Measurements from ENCODE around the gene NIM1K. TPM values are rescaled to one million over a fixed set of nuclear protein-coding genes. Genes with fewer than 3 reads are reported as not detected.

Gene NIM1K
- total RNA-seq, 1 donor from 2014 or later = 0.54 TPM

GRCh38 chr5:43202380-43202779 lies 10.4 kb downstream of the NIM1K start:
- H3K4me3 ChIP-seq (ENCODE audit: insufficient read depth, low read depth, low read length) = no peak overlapping the region
- no peaks in the 10 kb centered on the region for H3K9me3 ChIP-seq (ENCODE audit: insufficient read depth, low read depth, low read length)

GRCh38 chr5:43203373-43203772 lies 11.3 kb downstream of the NIM1K start:
- no peak overlapping the region for H3K4me3 Mint-ChIP-seq (ENCODE audit: unreplicated experiment)
- no peaks in the 10 kb centered on the region for H3K36me3 Mint-ChIP-seq (ENCODE audit: low read depth, unreplicated experiment)
- Histone ChIP-seq H3K9ac (ENCODE audit: low read length) (no peak overlapping the region), H4K20me1 (ENCODE audit: insufficient read depth, low read length) (no peaks in the 10 kb centered on the region), H3K4me1 (ENCODE audit: insufficient read depth, low read length) (peaks cover 5% of the 10 kb centered on the region), H3K27ac (ENCODE audit: low read depth, low read length) (no peak overlapping the region), H3K79me2 (ENCODE audit: insufficient read depth, low read length) (no peaks in the 10 kb centered on the region), H3K4me3 (ENCODE audit: insufficient read depth, low read depth, low read length) (no peak overlapping the region), H2AFZ (ENCODE audit: low read depth, low read length) (no peak overlapping the region), H3K36me3 (ENCODE audit: insufficient read depth, low read length) (no peaks in the 10 kb centered on the region), H3K9me3 (ENCODE audit: insufficient read depth, low read depth, low read length) (no peaks in the 10 kb centered on the region), H3K27me3 (ENCODE audit: insufficient read depth, low read length) (no peaks in the 10 kb centered on the region), H3K4me2 (ENCODE audit: low read length) (no peak overlapping the region)
- no peak for FAIRE-seq
- no peak overlapping the region for H3K27ac Mint-ChIP-seq (ENCODE audit: unreplicated experiment)
- H3K9me3 Mint-ChIP-seq (ENCODE audit: unreplicated experiment) = no peaks in the 10 kb centered on the region
- peak; percentile 14 for DNase-seq (ENCODE audit: low read depth)
- H3K27me3 Mint-ChIP-seq (ENCODE audit: low read depth, unreplicated experiment) = no peaks in the 10 kb centered on the region
- H3K4me1 Mint-ChIP-seq (ENCODE audit: low read depth, unreplicated experiment) = peaks cover 9% of the 10 kb centered on the region
- TF ChIP-seq EZH2 (IDR thresholded peaks at IDR 0.05; ENCODE audit: insufficient read depth, low read length) = no peak
- TF ChIP-seq, protein P1, sequence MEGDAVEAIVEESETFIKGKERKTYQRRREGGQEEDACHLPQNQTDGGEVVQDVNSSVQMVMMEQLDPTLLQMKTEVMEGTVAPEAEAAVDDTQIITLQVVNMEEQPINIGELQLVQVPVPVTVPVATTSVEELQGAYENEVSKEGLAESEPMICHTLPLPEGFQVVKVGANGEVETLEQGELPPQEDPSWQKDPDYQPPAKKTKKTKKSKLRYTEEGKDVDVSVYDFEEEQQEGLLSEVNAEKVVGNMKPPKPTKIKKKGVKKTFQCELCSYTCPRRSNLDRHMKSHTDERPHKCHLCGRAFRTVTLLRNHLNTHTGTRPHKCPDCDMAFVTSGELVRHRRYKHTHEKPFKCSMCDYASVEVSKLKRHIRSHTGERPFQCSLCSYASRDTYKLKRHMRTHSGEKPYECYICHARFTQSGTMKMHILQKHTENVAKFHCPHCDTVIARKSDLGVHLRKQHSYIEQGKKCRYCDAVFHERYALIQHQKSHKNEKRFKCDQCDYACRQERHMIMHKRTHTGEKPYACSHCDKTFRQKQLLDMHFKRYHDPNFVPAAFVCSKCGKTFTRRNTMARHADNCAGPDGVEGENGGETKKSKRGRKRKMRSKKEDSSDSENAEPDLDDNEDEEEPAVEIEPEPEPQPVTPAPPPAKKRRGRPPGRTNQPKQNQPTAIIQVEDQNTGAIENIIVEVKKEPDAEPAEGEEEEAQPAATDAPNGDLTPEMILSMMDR (IDR thresholded peaks at IDR 0.05; ENCODE audit: insufficient read depth, low read depth, low read length) = no peak

More at GRCh38 chr5:43202380-43202779, 10.4 kb downstream of the NIM1K start:
- no peaks in the 10 kb centered on the region for H4K20me1 ChIP-seq (ENCODE audit: insufficient read depth, low read length)
- TF ChIP-seq EZH2 (IDR thresholded peaks at IDR 0.05; ENCODE audit: insufficient read depth, low read length) = no peak
- TF ChIP-seq, protein P1 (IDR thresholded peaks at IDR 0.05; ENCODE audit: insufficient read depth, low read depth, low read length) = no peak
- no peaks in the 10 kb centered on the region for H3K36me3 Mint-ChIP-seq (ENCODE audit: low read depth, unreplicated experiment)
- no peak for FAIRE-seq
- DNase-seq (ENCODE audit: low read depth) = no peak
- H3K4me1 ChIP-seq (ENCODE audit: insufficient read depth, low read length) = no peaks in the 10 kb centered on the region
- peaks cover 4% of the 10 kb centered on the region for H3K4me1 Mint-ChIP-seq (ENCODE audit: low read depth, unreplicated experiment)
- no peak overlapping the region for H3K27ac Mint-ChIP-seq (ENCODE audit: unreplicated experiment)
- H3K4me2 ChIP-seq (ENCODE audit: low read length) = no peak overlapping the region
- H3K9me3 Mint-ChIP-seq (ENCODE audit: unreplicated experiment) = no peaks in the 10 kb centered on the region
- H3K27me3 Mint-ChIP-seq (ENCODE audit: low read depth, unreplicated experiment) = no peaks in the 10 kb centered on the region
- H3K27ac ChIP-seq (ENCODE audit: low read depth, low read length) = no peak overlapping the region
- H3K79me2 ChIP-seq (ENCODE audit: insufficient read depth, low read length) = no peaks in the 10 kb centered on the region
- H3K9ac ChIP-seq (ENCODE audit: low read length) = no peak overlapping the region
- H2AFZ ChIP-seq (ENCODE audit: low read depth, low read length) = no peak overlapping the region
- no peaks in the 10 kb centered on the region for H3K27me3 ChIP-seq (ENCODE audit: insufficient read depth, low read length)
- H3K36me3 ChIP-seq (ENCODE audit: insufficient read depth, low read length) = no peaks in the 10 kb centered on the region
- H3K4me3 Mint-ChIP-seq (ENCODE audit: unreplicated experiment) = no peak overlapping the region

- Histone ChIP-seq H3K27me3 (ENCODE audit: insufficient read depth, low read length) (no peaks in the 10 kb centered on the region), H2AFZ (ENCODE audit: low read depth, low read length) (no peak overlapping the region), H3K4me3 (ENCODE audit: insufficient read depth, low read depth, low read length) (no peak overlapping the region), H3K36me3 (ENCODE audit: insufficient read depth, low read length) (no peaks in the 10 kb centered on the region), H3K9ac (ENCODE audit: low read length) (no peak overlapping the region), H3K4me2 (ENCODE audit: low read length) (no peak overlapping the region), H3K79me2 (ENCODE audit: insufficient read depth, low read length) (no peaks in the 10 kb centered on the region), H4K20me1 (ENCODE audit: insufficient read depth, low read length) (no peaks in the 10 kb centered on the region), H3K27ac (ENCODE audit: low read depth, low read length) (no peak overlapping the region), H3K9me3 (ENCODE audit: insufficient read depth, low read depth, low read length) (no peaks in the 10 kb centered on the region), H3K4me1 (ENCODE audit: insufficient read depth, low read length) (peaks cover 5% of the 10 kb centered on the region)
- Mint-ChIP-seq H3K27ac (ENCODE audit: unreplicated experiment) (no peak overlapping the region), H3K4me3 (ENCODE audit: unreplicated experiment) (no peak overlapping the region), H3K36me3 (ENCODE audit: low read depth, unreplicated experiment) (no peaks in the 10 kb centered on the region), H3K4me1 (ENCODE audit: low read depth, unreplicated experiment) (peaks cover 12% of the 10 kb centered on the region), H3K9me3 (ENCODE audit: unreplicated experiment) (no peaks in the 10 kb centered on the region), H3K27me3 (ENCODE audit: low read depth, unreplicated experiment) (no peaks in the 10 kb centered on the region)
- DNase-seq (ENCODE audit: low read depth) = no peak
- no peak for TF ChIP-seq EZH2 (IDR thresholded peaks at IDR 0.05; ENCODE audit: insufficient read depth, low read length)
- TF ChIP-seq, protein P1 (IDR thresholded peaks at IDR 0.05; ENCODE audit: insufficient read depth, low read depth, low read length) = no peak
- no peak for FAIRE-seq
Measured at GRCh38 chr5:43204958-43205357, 12.9 kb downstream of the NIM1K start.

Data from astrocyte (in vitro differentiated cells and primary cell).